NOMO-1 treated with dmso at 0.1 percent for 144 hours (cell line): ENCODE results near the gene TMEM269.
"Not testable (repeated sequence)": the region's sequence is repeated elsewhere in the genome, so short reads cannot be mapped to it uniquely, and the experiment has no call there.

Source experiments
- DNase-seq: peaks from one replicate; lab custom pipeline; 2025; ENCODE audit not compliant: unreplicated experiment; lab: John Stamatoyannopoulos, UW

Gene TMEM269

DNA sequence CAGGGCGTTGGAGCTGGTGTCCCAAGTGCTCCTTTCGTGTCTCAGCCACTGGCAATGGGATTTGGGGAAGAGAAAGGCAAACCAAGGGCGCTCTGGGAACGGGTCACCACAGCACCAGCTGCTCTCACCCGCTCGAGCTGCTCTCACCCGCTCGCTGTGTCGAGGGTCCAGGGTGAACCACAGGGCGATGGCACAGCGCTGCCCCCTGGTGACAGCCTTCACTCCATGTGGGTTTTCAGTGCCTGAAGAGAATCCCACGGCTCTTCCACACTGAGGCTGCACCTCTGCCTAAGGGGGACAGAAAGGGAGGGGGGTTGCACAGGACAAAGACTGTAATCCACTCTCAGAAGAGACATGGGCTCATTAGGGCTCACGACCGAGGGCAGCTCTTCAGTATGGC lies 37.7 kb upstream of the TMEM269 start:
- no peak for DNase-seq

DNA sequence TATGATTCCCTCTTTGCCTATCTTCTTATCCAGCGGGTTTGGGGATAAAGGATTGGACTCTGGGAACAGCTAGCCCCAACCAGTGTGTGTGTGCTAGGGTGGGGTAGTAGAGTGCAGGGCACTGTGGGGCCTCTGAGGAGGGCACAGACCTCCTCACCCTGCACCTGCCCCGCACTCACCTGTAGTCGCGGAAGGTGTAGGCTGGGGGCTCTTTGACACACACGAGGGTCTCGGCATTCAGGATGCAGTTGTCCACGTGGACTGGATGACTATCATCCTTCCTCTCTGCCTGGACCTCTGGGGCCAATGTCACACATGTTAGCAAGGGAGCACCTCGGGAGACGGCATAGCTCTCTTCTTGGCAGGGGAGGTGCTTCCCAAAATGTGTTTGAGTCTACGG lies 36.8 kb upstream of the TMEM269 start:
- DNase-seq, result no peak

DNA sequence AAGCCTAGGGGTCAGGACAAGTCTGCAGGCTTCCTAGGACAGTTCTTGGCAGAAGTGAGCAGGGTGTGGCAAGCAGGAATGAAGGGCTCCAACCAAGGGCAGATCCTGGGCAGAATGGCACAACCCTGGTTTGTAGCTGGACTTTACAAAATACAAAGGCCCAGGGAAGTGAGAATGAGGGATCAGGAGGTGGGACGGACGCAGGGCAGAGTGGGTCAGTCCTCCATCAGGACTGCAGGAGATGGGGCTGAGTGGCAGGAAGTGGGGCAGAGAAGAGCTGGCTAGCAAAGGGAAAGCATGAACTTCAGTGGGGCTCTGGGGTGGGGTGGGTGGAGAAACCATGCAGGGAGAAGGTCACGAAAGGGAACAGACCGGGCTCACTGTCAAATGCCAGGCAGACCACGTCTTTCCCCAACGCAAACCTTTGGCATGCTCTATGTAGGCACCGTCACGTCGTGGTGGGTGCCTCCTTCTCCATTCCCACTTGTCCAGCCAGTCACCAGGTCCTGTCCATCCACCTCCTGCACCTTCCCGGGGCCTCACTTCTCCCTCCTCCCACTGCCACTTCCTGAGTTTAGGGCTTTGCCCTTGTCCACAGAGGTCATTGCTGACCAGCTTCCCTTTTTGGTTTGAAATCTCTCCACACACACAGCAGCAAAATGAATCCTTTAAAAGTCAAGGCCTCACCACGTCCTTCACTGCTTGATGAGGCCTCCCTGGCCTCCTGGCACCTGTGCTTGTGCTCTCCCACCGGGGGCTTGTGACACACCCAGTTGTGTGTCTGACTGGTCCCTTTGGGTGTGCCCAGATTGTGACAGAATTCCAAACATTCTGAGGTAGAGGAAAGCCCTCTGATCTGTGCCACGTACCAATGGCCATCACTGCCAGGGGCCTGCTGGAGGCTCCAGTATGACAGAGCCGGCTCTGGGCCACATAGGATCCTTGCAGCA lies 36.1 kb upstream of the TMEM269 start:
- no peak for DNase-seq

DNA sequence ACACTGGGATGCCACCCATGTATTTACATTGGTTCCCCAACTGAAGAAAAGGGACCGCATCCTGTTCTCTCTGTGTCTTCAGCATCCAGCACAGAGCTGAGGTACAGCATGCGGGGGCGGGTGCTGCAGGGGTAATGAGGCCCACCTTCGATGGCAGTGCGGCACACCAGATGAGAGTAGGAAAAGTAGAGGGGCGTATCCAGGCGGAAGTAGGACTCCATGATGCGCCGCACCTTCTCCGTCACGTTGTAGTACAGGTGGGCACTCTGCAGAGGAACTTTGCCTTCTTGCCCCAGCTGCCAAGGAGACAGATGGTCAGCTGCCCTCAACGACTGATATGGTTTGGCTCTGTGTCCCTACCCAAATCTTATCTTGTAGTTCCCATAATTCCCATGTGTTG lies 34.8 kb upstream of the TMEM269 start:
- no peak for DNase-seq

DNA sequence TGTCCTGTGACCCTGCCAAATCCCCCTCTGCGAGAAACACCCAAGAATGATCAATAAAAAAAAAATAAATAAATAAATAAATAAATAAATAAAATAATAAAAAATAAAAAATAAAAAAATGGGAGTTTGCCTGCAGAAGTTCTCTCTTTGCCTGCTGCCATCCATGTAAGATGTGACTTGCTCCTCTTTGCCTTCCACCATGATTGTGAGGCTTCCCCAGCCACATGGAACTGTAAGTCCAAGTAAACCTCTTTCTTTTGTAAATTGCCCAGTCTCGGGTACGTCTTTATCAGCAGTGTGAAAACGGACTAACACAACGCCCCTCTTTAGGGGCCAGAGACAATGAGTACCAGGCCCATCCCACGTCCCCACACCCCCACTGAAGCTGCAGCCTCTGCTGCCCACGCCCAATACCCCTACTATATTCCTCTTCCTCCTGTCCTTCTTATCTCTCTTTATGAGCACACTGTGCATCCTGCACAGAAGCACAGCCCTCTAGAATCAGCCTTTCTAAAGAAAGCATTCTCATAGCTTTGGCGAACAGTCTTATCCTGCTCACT lies 33.2 kb upstream of the TMEM269 start:
- DNase-seq, result not testable (repeated sequence)

DNA sequence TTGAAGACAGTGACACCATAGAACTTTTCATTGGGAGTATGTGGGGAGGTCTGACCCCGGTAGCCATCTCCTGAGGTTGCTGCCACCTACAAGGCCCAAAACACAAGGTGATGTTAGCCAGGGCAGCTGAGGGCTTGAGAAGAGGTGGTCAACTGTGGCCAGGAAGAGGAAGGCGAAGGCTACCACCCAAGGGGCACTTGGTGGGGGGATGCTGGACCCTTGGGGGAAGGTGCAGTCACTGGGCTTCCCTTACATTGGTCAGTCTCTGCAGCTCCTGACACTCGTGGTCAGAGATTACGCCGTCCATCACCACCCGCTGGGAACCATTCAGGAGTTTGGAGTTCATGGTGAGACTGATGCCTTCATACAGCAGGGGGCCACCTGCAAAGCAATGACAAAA lies 32.5 kb upstream of the TMEM269 start:
- no peak for DNase-seq

DNA sequence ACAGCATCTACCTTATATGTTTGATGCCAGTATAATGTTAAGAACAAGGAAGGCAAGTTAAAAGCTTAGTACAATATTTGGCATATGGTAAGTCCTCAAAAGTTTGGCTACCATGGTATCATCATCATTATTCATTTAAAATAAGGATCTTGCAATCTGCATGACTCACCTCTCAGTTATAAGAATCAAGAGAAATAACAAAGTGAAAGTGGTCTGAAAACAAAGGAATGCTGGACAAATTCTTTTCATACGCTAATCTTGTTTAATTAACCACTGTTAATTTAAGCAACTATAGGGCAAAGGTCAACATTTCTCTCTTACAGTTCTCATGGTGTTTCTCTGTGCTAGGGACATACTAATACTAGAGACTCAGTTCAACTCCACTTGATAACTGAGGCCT lies 31.7 kb upstream of the TMEM269 start:
- DNase-seq, result no peak

DNA sequence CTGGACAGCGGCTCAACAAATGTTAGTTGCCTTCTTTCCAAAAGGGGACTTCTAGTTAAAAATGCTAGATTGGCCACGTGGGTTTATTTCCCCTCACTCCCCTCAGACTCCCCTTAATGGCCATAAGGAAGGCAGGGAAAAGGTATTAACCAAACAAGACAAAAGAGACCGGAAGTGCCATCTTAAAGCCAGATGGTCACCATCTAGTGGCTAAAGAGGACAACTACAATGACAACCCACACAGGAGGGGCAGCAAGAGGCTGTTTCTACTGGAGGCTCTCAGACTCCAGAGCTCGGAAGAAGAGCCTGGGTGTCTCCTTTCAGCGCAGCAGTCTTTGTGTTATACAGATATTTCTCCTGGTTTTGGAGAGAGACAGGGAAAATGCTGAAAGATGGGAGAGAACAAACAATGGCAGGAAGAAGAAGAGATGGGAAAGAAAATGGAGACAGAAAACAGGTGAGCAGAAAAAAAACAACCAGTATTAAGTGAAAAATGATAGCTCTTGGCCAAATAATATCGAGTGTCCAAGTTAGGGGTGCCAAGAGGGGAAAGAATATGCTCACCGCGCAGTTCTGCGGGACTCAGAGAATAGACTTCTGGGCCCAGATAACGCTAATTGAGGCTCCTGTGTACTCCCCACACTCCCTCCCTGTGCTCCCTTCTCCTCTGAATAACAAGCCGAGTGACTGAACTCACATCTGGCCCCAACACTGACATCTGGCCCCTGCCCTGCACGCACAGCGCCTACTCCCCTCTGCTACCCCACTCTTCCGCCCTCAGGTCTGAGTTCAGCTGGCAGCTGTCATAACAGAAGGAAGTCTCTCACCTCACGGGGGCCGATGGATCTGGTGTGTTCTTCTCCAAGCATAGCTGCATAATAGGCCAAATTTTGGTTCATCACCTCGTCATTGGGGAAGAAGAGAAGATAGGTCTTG lies 27.6 kb upstream of the TMEM269 start:
- peak; percentile 42 for DNase-seq

DNA sequence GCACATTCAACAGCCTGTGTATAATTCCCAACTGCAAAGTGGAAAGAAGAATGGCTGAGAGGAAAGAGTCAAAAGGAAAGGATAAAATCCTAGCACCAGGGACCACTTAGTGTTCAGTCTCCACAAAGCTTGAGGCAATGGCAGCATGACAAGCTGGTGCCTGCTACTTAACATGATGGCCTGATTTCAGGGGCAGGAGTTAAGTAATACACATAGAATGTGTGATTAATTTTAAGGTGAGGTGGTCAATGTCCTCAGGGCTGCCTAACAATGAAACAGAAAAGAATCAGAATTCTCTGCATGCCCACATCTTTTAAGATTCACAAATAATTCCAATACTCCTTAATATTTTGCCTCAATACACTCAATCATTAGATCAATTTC lies 26.9 kb upstream of the TMEM269 start:
- DNase-seq, result no peak

DNA sequence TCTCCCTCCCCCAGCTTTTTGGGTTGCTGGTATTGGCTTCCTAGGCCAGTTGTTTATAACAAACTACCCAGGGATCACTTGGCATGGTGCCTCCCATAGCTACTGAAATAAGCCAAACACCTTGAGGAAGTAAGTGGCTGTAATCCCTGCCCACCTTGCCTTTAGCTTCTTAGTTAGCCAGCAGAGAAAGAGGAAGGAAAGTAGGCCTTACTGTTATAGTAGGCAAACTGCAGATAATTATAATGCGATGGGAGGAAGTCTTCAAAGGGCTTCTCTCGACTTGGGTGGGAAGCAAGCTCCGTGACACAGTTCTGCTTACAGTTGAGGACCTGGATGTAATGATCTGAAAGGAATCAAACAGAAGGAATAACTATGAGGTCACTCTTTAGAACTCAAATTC lies 26.1 kb upstream of the TMEM269 start:
- DNase-seq, result peak; percentile 61

DNA sequence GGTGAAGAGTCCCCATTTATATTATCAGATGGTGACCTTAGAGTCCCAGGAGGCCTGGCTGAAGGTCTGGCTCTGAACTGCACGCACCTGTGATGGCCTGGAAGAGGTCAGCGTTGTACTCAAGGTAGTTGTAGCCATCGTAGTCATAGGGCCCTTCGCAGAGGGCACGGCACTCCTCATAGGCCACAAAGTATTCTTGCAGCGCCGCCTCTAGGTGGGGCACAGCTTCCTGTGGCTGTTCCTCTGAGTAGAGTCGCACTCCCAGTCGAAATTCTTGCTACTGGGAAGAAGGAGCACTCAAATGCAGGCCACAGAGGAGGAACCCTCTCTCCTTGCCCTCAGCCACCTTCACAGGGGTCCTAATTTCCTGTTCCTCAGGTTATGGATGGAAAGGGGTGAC lies 25.7 kb upstream of the TMEM269 start:
- no peak for DNase-seq

DNA sequence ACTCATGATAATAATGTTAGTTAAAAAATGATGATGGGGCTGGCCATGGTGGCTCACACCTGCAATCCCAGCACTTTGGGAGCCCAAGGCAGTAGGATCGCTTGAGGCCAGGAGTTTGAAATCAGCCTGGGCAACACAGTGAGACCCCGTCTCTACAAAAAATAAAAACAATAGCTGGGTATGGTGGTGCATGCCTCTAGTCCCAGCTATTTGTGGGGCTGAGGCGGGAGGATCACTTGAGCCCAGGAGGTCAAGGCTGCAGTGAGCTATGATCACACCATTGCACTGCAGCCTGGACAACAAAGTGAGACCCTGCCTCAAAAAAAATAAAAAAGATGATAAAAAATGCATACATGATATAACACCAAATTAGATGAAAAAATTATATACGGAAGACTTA lies 23.2 kb upstream of the TMEM269 start:
- no peak for DNase-seq

DNA sequence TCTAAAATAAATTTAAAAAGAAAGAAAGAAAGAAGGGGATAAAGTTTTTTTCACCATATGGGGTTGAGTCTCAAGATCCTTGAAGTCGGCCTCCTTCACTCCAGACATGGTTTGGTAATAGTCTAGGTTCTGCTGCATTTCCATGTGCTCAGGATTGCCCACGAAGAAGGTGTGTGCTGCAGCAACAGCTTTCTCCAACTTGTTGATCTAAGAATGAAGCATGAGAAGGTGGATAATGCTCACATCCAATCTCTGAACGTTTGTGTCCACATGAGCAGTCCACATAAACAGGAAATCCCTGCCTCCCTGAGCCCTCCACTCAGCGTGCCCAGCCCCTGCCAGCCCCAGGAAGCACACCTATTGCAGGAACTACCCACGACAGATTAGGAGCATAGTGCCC lies 22.5 kb upstream of the TMEM269 start:
- no peak for DNase-seq

DNA sequence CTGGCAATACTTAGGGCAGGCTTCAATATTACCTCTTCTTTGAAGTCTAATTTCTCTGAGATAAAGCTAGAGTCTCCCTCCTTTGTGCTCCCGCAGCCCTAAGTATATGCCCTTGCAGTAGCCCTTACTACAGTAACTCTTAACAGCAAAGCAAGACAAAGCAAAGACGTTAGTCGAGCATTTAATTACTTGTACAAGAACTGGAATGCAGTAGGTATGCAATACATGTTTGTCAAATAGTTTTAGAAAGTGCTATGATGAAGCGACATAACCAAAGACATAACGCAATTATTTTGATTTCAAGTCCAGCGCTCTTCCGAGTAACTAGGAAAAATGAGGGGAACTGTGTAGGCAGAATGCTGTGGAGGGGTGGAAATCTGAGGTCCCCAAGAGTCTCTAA lies 19.5 kb upstream of the TMEM269 start:
- DNase-seq, result no peak

DNA sequence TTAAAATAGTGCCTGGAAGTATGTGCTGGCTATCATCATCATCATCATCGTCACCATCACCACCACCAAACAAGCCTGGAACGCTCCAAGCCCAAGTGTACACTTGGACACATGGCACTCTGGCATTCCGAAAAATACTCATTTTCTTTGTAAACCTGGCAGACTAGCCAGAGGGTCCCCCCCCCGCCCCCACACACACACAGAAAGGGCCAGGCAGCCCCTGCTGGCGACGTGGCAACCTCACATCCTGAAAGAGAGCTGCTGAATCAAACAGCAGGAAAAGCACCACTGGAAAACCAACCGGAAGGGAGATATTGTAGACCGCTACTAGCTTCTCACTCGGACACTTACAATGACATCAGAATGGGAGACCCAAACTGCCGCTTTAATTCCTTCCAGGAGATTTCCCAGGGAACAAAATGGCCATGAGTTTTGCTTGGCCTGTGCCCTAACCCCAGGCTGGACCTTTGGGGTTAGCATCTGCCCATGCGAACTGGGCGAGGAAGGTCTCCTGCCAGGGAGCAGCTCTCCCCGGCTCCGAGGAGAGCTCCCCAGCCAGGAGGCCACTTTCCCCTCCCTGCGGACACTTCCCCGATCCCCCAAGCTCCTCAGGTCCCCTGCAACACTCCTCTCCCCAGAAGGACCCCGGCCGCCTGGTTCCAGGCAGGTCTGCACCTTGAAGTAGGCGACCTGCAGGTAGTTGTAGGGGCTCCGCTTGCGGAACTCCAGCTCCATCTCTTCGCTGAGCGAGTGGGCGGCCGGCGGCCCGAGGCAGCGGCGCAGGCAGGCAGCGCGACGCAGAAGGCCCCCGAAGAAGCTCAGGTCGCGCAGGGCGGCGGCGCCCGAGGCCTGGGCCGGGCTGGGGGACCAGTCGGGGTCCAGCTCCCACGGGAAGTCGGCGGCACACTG lies 18.7 kb upstream of the TMEM269 start:
- DNase-seq, result no peak

DNA sequence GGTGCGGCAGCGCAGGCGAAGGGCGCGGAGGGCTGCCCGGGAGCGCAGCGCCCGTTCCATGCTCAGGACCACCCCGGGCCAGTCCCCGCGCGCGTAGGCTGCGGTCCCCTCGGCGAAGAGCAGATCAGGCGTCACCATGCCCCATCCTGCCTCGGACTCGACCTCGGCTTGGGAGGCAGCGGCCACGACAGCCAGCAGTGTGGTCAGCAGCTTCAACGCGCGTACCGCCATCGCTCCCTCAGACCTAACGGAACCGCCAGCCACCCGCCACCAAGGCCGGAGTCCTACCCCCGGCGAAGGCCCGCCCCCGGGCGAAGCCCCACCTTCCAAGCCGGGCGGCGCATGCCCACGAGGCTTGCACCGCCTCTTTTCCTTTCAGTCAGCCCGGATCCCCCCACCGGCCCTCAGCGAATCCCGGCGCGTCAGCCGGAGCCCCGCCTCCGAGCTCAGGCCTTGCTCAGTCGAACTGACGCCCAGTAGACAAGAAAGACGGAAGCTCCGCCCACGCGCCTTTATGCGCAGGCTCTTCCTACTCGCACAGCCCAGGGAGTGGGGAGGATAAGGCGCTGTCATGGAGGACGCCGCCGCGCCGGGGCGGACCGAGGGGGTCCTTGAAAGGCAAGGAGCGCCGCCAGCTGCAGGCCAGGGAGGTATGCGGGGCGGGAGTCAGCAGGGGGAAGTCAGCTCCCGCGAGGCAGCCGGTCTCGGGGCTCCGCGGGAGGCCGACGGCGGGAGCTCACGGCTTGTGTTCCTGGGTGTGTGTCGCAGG lies 17.9 kb upstream of the TMEM269 start, which contains the start of the genes C1orf50 and P3H1:
Gene C1orf50, plus strand, starts transcription at position 509 of the 769 bp plus-strand sequence. Its CDS starts 63 bp downstream, at position 572.
Gene P3H1, minus strand, starts transcription at position 288 of the 769 bp plus-strand sequence. Its CDS starts 57 bp downstream, at position 231.
- DNase-seq, result peak; percentile 97

DNA sequence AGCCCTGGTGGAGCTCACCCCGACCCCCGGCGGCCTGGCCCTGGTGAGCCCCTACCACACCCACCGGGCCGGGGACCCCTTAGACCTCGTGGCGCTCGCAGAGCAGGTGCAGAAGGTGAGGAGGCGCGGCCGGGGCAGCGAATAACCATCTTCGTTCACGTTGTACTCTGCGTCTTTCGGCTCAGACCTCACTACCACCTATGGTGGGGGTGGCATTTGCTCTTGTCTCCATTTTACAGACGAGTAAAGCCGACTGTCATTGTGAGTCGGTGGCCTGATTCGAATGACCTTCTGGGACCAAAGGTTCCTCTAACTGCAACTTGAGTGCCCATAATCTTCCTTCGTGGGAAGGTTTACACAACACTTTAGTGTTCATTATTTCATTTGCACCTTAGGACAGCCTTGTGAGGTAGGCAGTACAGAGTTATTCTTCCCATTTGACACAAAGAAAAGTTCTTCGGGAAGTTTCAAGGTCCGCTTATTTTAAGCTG lies 17.2 kb upstream of the TMEM269 start:
- DNase-seq, result no peak

DNA sequence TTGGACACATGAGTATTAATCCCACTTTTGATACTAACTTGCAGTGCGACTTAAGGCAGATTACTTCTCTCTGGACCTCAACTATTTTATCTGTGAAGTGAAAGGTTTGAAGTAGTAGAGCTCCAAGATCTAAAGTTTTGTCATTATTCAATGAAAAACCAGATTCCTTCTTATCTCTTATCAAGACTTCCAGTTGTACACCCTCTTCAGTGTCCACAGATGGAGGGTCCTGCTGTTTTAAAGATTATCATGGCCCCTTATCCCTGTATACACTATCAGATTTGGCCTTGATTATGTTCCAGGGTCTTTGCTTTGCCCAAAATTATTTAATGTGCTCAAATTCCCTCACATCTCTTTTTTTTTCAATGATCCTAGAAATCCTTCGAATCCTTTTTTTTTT lies 16.6 kb upstream of the TMEM269 start:
- DNase-seq, result no peak

DNA sequence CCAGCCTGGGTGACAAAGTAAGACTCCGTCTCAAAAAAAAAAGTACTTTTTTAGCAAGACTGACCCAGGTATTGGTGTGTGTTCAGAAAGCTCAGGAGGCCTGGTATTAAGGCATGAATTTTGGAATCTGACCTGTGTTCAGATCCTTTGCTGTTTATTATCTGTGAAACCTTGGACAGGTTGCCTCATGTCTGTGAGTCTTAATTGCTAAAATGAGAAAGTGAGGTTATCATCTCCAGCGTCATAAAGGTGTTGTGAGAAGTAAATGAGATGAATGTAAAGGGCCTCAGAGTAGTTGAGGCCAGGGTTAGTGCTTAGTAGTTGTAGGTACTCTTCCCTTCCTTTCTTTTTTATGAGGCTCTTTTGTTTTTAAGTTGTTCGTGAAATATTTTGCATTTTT lies 15.0 kb upstream of the TMEM269 start:
- DNase-seq, result no peak
